Naive thymus-derived CD4-positive, alpha-beta T cell (primary cell): ENCODE results near the gene REEP2. TPM values are rescaled to one million over a fixed set of nuclear protein-coding genes. Genes with fewer than 3 reads are reported as not detected.

Experiments used
- ATAC-seq: fragments of 150-1000 bp; cut with Tn5 transposase; 2 replicates; pipeline ENCODE4 v1.10.0; 2021; ENCODE audit warnings: mild to moderate bottlenecking, moderate library complexity
- CTCF ChIA-PET: fragments of 350-600 bp; sonication (Branson Sonifier 250); formaldehyde crosslinking; loops from one replicate; lab custom pipeline; 2021; ENCODE audit warnings: antibody characterized with exemption; lab: Charles Lee
- POLR2A ChIA-PET: fragments of 350-600 bp; sonication (Branson Sonifier 250); formaldehyde crosslinking; loops from one replicate; lab custom pipeline; 2021; ENCODE audit warnings: antibody characterized with exemption, inconsistent platforms; lab: Charles Lee
- DNase-seq, 9 donors: peaks; one replicate each; pipeline versions ENCODE4 v3.0.0 to v3.0.0-alpha.2; 2020 to 2022; ENCODE audit warnings: mixed read lengths in 1 of 9
- H3K27ac ChIP-seq: one replicate; pipeline ENCODE4 v1.7.0; 2013; ENCODE audit warnings: mild to moderate bottlenecking, low read depth, low read length, moderate library complexity
- H3K27me3 ChIP-seq, 2 donors: one replicate each; pipeline ENCODE4 v1.7.0; 2013; ENCODE audit warnings: low read length in 2 of 2, mild to moderate bottlenecking in 2 of 2, moderate library complexity in 2 of 2; ENCODE audit not compliant: control insufficient read depth in 2 of 2, insufficient read depth in 2 of 2
- H3K36me3 ChIP-seq, 3 experiments: 1 replicate in 2 of 3; 2 replicates in 1 of 3; pipeline ENCODE4 v1.7.0; 2013; ENCODE audit warnings: low read length in 3 of 3, mild to moderate bottlenecking in 3 of 3, moderate library complexity in 1 of 3; ENCODE audit not compliant: insufficient read depth in 3 of 3, control insufficient read depth in 2 of 3
- H3K4me1 ChIP-seq, 2 donors: one replicate each; pipeline ENCODE4 v1.7.0; 2013; ENCODE audit warnings: low read length in 2 of 2, mild to moderate bottlenecking in 2 of 2, moderate library complexity in 1 of 2; ENCODE audit not compliant: control insufficient read depth in 2 of 2, insufficient read depth in 2 of 2
- H3K4me3 ChIP-seq: 2 replicates; pipeline ENCODE4 v1.7.0; 2013; ENCODE audit warnings: mild to moderate bottlenecking, low read length
- H3K9me3 ChIP-seq, 3 experiments: 1 replicate in 2 of 3; 2 replicates in 1 of 3; pipeline ENCODE4 v1.7.0; 2013; ENCODE audit warnings: low read length in 3 of 3; ENCODE audit not compliant: control insufficient read depth in 2 of 3
- H3K27ac Mint-ChIP-seq, 9 donors: one replicate each; pipeline ENCODE4 v1.8.0; 2020 to 2022; ENCODE audit warnings: mixed read lengths in 9 of 9, mild to moderate bottlenecking in 8 of 9, moderate library complexity in 5 of 9, inconsistent platforms in 2 of 9
- H3K27me3 Mint-ChIP-seq, 5 donors: one replicate each; pipeline ENCODE4 v1.8.0; 2021 to 2022; ENCODE audit warnings: mixed read lengths in 5 of 5, mild to moderate bottlenecking in 1 of 5
- H3K36me3 Mint-ChIP-seq, 5 donors: one replicate each; pipeline ENCODE4 v1.8.0; 2020 to 2022; ENCODE audit warnings: mixed read lengths in 5 of 5, mild to moderate bottlenecking in 3 of 5, inconsistent platforms in 1 of 5
- H3K4me1 Mint-ChIP-seq, 7 donors: one replicate each; pipeline ENCODE4 v1.8.0; 2020 to 2022; ENCODE audit warnings: mixed read lengths in 7 of 7, mild to moderate bottlenecking in 3 of 7, inconsistent platforms in 1 of 7
- H3K4me3 Mint-ChIP-seq, 10 donors: one replicate each; pipeline ENCODE4 v1.8.0; 2020 to 2022; ENCODE audit warnings: mild to moderate bottlenecking in 10 of 10, mixed read lengths in 10 of 10, moderate library complexity in 6 of 10, inconsistent platforms in 2 of 10
- H3K9me3 Mint-ChIP-seq, 11 donors: one replicate each; pipeline ENCODE4 v1.8.0; 2020 to 2022; ENCODE audit warnings: mixed read lengths in 11 of 11, mild to moderate bottlenecking in 4 of 11, inconsistent platforms in 1 of 11, moderate library complexity in 1 of 11
- intact Hi-C, 2 donors: fragments of 100-400 bp; cut with micrococcal nuclease; formaldehyde crosslinking; loops; one replicate each; pipeline ENCODE4 v1.15.1; 2023
- polyA plus RNA-seq, 2 donors: library from polyadenylated mRNA; unstranded; fragments of 300-500 nt; fragmentation: Illumina TruSeq; gene quantifications; one replicate each; pipeline ENCODE4 v1.2.3, GENCODE V29; 2021
- total RNA-seq, 6 experiments: library from RNA in 5 of 6; stranded (reverse) in 5 of 6; gene quantifications; 1 replicate in 5 of 6; 2 replicates in 1 of 6; pipeline ENCODE4 v1.2.3 and lab custom pipeline; 2021 to 2026

The REEP2 gene
- total and polyA plus RNA-seq, 7 experiments from 2014 or later = 0.94 to 1.2 TPM; not detected in 5

GRCh38 chr5:138464388-138465260, 25.8 kb downstream of the REEP2 start:
- H3K9me3 ChIP-seq = no peaks in the 10 kb centered on the region
- H3K36me3 ChIP-seq = peaks cover 0 to 8% (median 0%) of the 10 kb centered on the region in 3 experiments
- intact Hi-C loops = loop anchor here (1.0 to 10.0 kb wide), 23 partner anchors 14 to 1650 kb away; partner anchors contain the start of genes CDC23 (in 2 of the 2), ETF1 (in 2 of the 2), HNRNPA0 (in 2 of the 2) and HSPA9 (in 2 of the 2)
- POLR2A ChIA-PET = interaction anchor here (0.5 to 2.9 kb wide), 16 partner anchors 9 to 431 kb away, joined by 3 to 17 read pairs (median 4); partner anchors contain the start of genes ETF1, FAM13B, FAM53C and HSPA9
- peak overlapping the region; percentile 69 to 97 (median 91) for H3K27ac Mint-ChIP-seq
- H3K4me1 Mint-ChIP-seq = peaks cover 32 to 48% (median 44%) of the 10 kb centered on the region in 7 donors
- peaks cover 0 to 2% (median 0%) of the 10 kb centered on the region in 11 donors for H3K9me3 Mint-ChIP-seq
- peak overlapping the region; percentile 78 to 93 (median 89) for H3K4me3 Mint-ChIP-seq
- peaks cover 0 to 20% (median 0%) of the 10 kb centered on the region in 5 donors for H3K27me3 Mint-ChIP-seq
- H3K4me1 ChIP-seq = peaks cover 24 to 37% of the 10 kb centered on the region in 2 donors
- H3K27me3 ChIP-seq = no peaks in the 10 kb centered on the region
- peak overlapping the region; percentile 91 for H3K27ac ChIP-seq
- peaks cover 0 to 19% (median 17%) of the 10 kb centered on the region in 5 donors for H3K36me3 Mint-ChIP-seq
- H3K4me3 ChIP-seq = peak overlapping the region; percentile 95
- CTCF ChIA-PET = interaction anchor here (0.6 to 3.1 kb wide), 14 partner anchors 8 to 291 kb away, joined by 3 to 24 read pairs (median 5); partner anchors contain the start of gene HSPA9
- DNase-seq = peak; percentile 94 to 99 (median 98)
- ATAC-seq = peak; percentile 79

DNA sequence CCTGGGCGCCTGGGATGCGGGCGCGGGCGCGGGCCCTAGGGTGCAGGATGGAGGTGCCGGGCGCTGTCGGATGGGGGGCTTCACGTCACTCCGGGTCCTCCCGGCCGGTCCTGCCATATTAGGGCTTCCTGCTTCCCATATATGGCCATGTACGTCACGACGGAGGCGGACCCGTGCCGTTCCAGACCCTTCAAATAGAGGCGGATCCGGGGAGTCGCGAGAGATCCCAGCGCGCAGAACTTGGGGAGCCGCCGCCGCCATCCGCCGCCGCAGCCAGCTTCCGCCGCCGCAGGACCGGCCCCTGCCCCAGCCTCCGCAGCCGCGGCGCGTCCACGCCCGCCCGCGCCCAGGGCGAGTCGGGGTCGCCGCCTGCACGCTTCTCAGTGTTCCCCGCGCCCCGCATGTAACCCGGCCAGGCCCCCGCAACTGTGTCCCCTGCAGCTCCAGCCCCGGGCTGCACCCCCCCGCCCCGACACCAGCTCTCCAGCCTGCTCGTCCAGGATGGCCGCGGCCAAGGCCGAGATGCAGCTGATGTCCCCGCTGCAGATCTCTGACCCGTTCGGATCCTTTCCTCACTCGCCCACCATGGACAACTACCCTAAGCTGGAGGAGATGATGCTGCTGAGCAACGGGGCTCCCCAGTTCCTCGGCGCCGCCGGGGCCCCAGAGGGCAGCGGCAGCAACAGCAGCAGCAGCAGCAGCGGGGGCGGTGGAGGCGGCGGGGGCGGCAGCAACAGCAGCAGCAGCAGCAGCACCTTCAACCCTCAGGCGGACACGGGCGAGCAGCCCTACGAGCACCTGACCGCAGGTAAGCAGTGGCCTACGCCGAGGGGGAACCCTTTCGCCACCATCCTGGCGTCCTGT, 26.6 kb downstream of the REEP2 start, which contains the start of gene EGR1:
Gene EGR1 (plus strand): TSS at position 219 of the 864 bp plus-strand sequence. CDS start 283 bp downstream, at position 502.
- peak within 1 kb of the TSS; percentile 91 for H3K27ac ChIP-seq
- H3K9me3 Mint-ChIP-seq = peaks cover 0 to 2% (median 0%) of the 10 kb centered on the region in 11 donors

GRCh38 chr5:138466125-138466899, 27.5 kb downstream of the REEP2 start:
- H3K4me1 Mint-ChIP-seq = peaks cover 21 to 31% (median 27%) of the 10 kb centered on the region in 7 donors
- peak overlapping the region; percentile 78 to 93 (median 89) for H3K4me3 Mint-ChIP-seq
- peaks cover 0 to 8% (median 0%) of the 10 kb centered on the region in 3 experiments for H3K36me3 ChIP-seq
- ATAC-seq (no peak), DNase-seq (peak in 5 of 9 donors; percentile 12 to 54 (median 18))
- no peaks in the 10 kb centered on the region for H3K27me3 ChIP-seq
- peaks cover 0 to 2% (median 0%) of the 10 kb centered on the region in 11 donors for H3K9me3 Mint-ChIP-seq
- H3K27ac Mint-ChIP-seq = peak overlapping the region in 8 of 9 donors; percentile 51 to 91 (median 82)
- peak overlapping the region; percentile 91 for H3K27ac ChIP-seq
- H3K9me3 ChIP-seq = no peaks in the 10 kb centered on the region
- peaks cover 0 to 20% (median 0%) of the 10 kb centered on the region in 5 donors for H3K27me3 Mint-ChIP-seq
- H3K4me1 ChIP-seq = peaks cover 17 to 29% of the 10 kb centered on the region in 2 donors
- peak overlapping the region; percentile 95 for H3K4me3 ChIP-seq
- intact Hi-C loops = loop anchor here (5.0 to 10.0 kb wide), 4 partner anchors 432 to 1648 kb away; partner anchors contain the start of genes FAM13B (in 1 of the 2), PROB1 (in 1 of the 2), PURA (in 1 of the 2) and UBE2D2 (in 1 of the 2)
- H3K36me3 Mint-ChIP-seq = peaks cover 0 to 19% (median 17%) of the 10 kb centered on the region in 5 donors
- CTCF ChIA-PET = interaction anchor here (1.3 to 3.1 kb wide), 2 partner anchors 16 to 37 kb away, joined by 7 to 24 read pairs; no protein-coding TSS in a partner anchor
- POLR2A ChIA-PET = interaction anchor here (1.0 to 2.9 kb wide), 5 partner anchors 24 to 128 kb away, joined by 4 to 17 read pairs (median 15); partner anchors contain the start of genes ETF1 and FAM53C

More for the DNA sequence above, 26.6 kb downstream of the REEP2 start, which contains the start of gene EGR1:
- H3K36me3 Mint-ChIP-seq = peaks cover 0 to 19% (median 17%) of the 10 kb centered on the region in 5 donors
- DNase-seq = peak; percentile 57 to 97 (median 96)
- peaks cover 28 to 39% (median 35%) of the 10 kb centered on the region in 7 donors for H3K4me1 Mint-ChIP-seq
- H3K27me3 Mint-ChIP-seq = peaks cover 0 to 20% (median 0%) of the 10 kb centered on the region in 5 donors
- H3K36me3 ChIP-seq = peaks cover 0 to 8% (median 0%) of the 10 kb centered on the region in 3 experiments
- POLR2A ChIA-PET = interaction anchor here (0.5 to 2.9 kb wide), 12 partner anchors 15 to 402 kb away, joined by 3 to 17 read pairs (median 6); partner anchors contain the start of genes ETF1, FAM53C and HSPA9
- no peaks in the 10 kb centered on the region for H3K9me3 ChIP-seq
- peak within 1 kb of the TSS; percentile 69 to 97 (median 91) for H3K27ac Mint-ChIP-seq
- H3K4me3 Mint-ChIP-seq = peak within 1 kb of the TSS; percentile 78 to 93 (median 89)
- intact Hi-C loops = loop anchor here (1.0 to 10.0 kb wide), 18 partner anchors 27 to 1649 kb away; partner anchors contain the start of genes ETF1 (in 2 of the 2), HNRNPA0 (in 2 of the 2), BRD8 (in 1 of the 2) and CDC23 (in 1 of the 2)
- H3K4me3 ChIP-seq = peak within 1 kb of the TSS; percentile 95
- ATAC-seq = peak; percentile 73
- no peaks in the 10 kb centered on the region for H3K27me3 ChIP-seq
- peaks cover 17 to 29% of the 10 kb centered on the region in 2 donors for H3K4me1 ChIP-seq
- CTCF ChIA-PET = interaction anchor here (0.7 to 3.1 kb wide), 11 partner anchors 7 to 110 kb away, joined by 3 to 24 read pairs (median 5); partner anchors contain the start of gene HSPA9

GRCh38 chr5:138466900-138467710, 28.2 kb downstream of the REEP2 start:
- no peak for ATAC-seq
- Mint-ChIP-seq H3K9me3 (peaks cover 0 to 2% (median 0%) of the 10 kb centered on the region in 11 donors), H3K36me3 (peaks cover 0 to 19% (median 17%) of the 10 kb centered on the region in 5 donors), H3K4me3 (peak overlapping the region; percentile 78 to 93 (median 89)), H3K27me3 (peaks cover 0 to 20% (median 0%) of the 10 kb centered on the region in 5 donors), H3K4me1 (peaks cover 17 to 26% (median 26%) of the 10 kb centered on the region in 7 donors), H3K27ac (peak overlapping the region in 8 of 9 donors; percentile 38 to 91 (median 79))
- ChIA-PET POLR2A (interaction anchor here (0.6 to 2.9 kb wide), 3 partner anchors 23 to 76 kb away, joined by 3 to 17 read pairs (median 15); partner anchors contain the start of gene ETF1), CTCF (interaction anchor here (3.1 kb wide), 1 partner anchor 36 kb away, joined by 24 read pairs; no protein-coding TSS in a partner anchor)
- intact Hi-C loops = loop anchor here (5.0 to 10.0 kb wide), 4 partner anchors 432 to 1648 kb away; partner anchors contain the start of genes FAM13B (in 1 of the 2), PROB1 (in 1 of the 2), PURA (in 1 of the 2) and UBE2D2 (in 1 of the 2)
- H3K27me3 ChIP-seq = no peaks in the 10 kb centered on the region
- DNase-seq = no peak
- no peaks in the 10 kb centered on the region for H3K9me3 ChIP-seq
- peaks cover 0 to 8% (median 0%) of the 10 kb centered on the region in 3 experiments for H3K36me3 ChIP-seq
- peaks cover 17 to 29% of the 10 kb centered on the region in 2 donors for H3K4me1 ChIP-seq
- H3K27ac ChIP-seq = peak overlapping the region; percentile 14
- H3K4me3 ChIP-seq = peak overlapping the region; percentile 95
